Inflammatory macrophage treated with lipopolysaccharide for 4 hours (primary cell): ENCODE data around the gene LRRC59.

Experiments used
- DNase-seq: peaks from one replicate; pipeline ENCODE4 v3.0.0-alpha.2; 2020

LRRC59 gene

GRCh38 chr17:50381920-50382319 lies 15.4 kb downstream of the LRRC59 start:
- no peak for DNase-seq

GRCh38 chr17:50381260-50381815 lies 16.0 kb downstream of the LRRC59 start:
- DNase-seq, result no peak

DNA sequence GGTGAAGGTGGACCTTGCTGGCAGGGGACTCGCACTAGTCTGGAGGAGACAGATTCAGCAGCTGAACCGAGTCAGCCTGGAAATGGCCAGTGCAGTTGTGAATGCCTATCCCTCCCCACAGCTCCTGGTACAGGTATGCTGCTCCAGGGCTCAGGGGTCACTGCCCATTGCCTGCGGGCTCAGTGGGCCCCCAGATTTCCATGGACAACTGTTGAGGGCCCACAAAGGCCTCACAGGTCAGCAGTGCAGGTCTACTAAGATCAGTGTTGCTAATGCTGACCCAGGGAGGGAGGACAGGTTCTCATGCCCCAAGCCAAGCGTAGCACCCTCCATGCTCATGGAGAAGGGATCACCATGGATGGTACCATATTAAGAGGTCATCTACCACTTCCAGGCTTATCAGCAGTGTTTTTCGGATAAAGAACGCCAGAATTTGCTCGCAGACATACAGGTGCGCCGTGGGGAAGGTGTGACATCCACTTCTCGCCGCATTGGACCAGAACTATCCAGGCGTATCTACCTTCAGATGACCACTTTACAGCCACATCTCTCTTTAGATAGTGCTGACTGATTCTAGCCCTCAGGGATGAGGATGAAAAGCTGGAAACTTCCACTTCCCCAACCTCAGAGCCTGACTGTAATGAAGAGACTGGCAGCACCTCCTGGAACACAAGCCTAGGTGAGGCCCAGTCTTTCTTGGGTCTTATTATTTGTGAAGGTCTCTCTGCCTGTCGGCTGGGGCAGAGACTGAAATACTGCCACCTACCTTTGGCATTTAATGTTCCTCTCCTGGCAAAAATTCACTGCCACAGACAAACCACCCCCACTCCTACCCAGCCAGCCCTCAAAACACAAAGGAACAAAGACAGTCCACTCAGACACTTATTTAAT lies 16.7 kb downstream of the LRRC59 start:
- DNase-seq, result no peak

GRCh38 chr17:50379351-50380132 lies 17.8 kb downstream of the LRRC59 start:
- no peak for DNase-seq

DNA sequence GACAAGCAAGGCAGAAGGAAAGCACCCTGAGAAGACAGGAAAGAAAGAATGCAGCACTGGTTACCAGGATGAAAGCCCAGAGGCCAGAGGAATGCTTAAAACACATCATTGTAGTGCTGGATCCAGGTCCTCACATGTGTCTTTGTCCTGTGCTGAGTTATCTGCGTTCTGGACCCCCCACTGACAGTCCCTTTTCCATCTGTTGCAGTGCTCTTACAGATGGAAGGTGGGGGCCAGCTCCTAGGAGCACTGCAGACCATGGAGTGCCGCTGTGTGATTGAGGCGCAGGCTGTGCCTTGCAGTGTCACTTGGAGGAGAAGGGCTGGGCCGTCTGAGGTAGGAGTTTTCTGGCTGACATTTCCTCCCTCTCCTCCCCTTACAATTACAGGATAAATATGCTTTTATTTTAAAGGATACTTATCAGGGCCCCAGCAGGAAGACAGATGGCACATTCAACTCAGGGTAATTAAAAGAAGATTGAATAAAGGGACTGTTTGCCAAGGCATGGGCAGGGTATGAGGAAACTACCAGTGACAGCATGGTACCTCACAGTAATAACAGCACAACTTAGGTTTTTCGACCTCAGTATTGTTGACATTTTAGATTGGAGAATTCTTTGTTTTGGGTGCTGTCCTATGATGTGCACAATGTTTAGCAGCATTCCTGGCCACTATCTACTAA lies 21.3 kb downstream of the LRRC59 start:
- no peak for DNase-seq

DNA sequence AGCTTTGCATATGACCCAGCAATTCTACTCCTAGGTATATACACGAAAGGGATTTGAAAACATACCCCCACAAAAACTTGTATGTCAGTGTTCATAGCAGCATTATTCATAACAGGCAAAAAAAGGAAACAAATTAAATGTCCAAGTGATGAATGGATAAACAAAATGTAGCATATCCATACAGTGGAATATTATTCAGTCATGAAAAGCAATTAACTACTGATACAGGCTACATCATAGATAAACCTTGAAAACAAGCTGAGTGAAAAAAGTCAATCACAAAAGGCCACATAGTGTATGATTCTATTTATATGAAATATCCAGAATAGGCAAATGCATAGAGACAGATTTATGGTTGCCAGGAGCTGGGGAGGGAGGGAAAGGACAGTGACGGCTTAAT lies 23.6 kb downstream of the LRRC59 start:
- no peak for DNase-seq

- DNase-seq, result peak; percentile 89
These were observed 24.4 kb downstream of the LRRC59 start, which contains the start of the genes EME1 and MRPL27 for GRCh38 chr17:50372758-50373556. Gene EME1, plus strand, starts transcription at chr17:50373229. Its CDS starts 1,980 bp downstream, at chr17:50375209. Gene MRPL27, minus strand, starts transcription at chr17:50373184. Its CDS starts 14 bp downstream, at chr17:50373170.

GRCh38 chr17:50372222-50372757 lies 25.0 kb downstream of the LRRC59 start:
- DNase-seq, result no peak

DNA sequence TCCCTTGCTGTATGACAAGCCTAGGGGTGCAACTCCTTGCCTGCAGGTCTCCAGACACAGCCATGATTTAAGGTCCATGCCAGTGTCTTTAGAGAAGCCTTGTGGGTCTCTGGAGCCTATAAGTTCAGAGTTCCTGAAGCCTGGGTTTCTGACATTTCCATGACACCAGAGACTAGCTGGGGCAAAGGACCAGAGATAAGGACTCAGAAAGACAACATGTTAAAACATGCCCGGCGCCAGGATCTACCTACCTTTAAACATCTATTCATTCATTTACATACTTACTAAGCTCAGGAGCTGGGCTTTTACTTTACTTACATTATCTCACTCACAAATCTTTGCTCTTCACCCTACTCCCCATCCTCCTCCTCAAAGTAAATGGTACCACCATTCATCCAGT lies 25.8 kb downstream of the LRRC59 start:
- no peak for DNase-seq

DNA sequence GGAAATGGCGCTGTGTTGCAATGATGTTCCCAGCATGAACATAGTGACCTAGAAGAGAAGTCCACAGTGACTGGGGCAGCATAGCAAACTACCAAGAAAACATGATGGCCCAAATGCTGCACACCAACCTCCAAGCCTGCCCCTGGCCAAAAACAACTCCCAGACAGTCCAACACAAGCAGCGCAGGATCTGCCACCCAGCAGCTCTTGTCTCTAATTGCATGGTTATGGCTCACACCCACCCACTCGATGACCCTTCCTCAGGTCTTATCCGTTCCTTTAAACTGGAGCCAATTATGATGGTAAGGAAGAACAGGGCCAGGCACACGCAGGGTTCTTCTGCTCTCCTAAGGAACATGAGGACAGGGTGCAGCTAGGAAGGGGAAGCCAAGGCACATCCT lies 27.3 kb downstream of the LRRC59 start:
- DNase-seq, result no peak

GRCh38 chr17:50367401-50367800 lies 29.9 kb downstream of the LRRC59 start:
- no peak for DNase-seq

GRCh38 chr17:50365649-50366393 lies 31.5 kb downstream of the LRRC59 start:
- DNase-seq, result no peak

- DNase-seq, result no peak
These were observed 32.2 kb downstream of the LRRC59 start for GRCh38 chr17:50365165-50365564.

DNA sequence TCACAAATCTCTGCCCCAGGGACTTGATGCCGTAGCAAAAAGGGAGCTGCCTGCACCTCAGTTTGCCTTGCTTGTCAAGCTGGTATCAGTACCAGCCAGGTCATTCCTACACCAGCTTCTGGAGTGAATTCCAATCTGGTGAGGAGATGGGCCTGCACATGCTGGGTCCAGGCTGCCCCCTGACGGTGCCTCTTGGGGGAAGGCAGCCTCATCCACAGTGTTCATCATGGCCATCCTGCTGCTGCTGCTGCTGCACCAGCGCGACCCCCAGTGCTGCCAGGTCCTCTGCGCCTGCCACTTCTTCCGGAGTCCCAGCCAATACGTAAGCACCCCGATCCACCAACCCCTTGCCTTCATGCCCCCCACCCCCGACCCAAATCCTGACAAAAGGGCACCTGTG lies 32.6 kb downstream of the LRRC59 start:
- DNase-seq, result no peak

- no peak for DNase-seq
These were observed 33.3 kb downstream of the LRRC59 start for GRCh38 chr17:50364061-50364458.

DNA sequence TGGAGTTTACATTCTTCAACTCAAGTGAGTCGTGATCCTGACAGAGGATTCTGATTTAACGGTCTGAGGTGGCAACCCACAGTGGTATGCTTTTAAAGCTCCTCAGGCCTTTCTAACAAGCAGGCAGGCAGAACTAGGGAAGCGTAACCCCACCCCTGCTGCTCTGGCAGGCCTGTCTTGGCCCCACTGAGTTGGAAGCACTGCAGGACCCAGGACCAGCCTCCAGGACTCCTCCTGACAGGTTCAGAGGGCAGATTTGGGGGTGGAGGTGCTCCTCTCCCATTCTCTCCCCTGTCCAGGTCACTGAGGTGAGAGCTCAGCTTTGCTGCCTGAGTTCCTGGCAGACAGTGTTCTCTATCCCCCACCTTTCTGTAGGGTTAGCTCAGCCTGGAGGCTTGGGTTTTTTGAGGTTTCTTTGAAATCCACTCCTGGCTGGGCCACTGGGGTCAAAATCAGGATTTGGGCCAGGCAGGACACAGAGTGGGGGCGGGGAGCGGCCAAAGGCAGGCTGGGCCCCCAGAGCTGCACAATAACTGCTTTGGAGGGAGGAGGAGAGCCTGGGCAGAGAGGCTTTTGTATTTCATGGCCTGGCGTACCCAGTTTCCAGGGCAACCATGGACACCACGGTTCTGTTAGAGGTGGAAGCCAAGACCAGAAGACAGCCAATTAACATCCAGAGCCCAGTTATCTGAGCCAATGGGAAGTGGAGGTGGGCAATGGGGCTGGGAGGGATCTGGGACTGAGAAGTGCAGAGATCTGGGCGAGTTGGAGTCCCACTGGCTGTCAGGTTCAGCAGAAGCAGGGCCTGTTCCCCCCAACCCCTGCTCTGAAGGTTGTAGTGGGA lies 33.9 kb downstream of the LRRC59 start:
- DNase-seq, result no peak

GRCh38 chr17:50362661-50363060 lies 34.7 kb downstream of the LRRC59 start:
- DNase-seq, result no peak

GRCh38 chr17:50361561-50362480 lies 35.5 kb downstream of the LRRC59 start:
- peak; percentile 64 for DNase-seq
